Endothelial cell of hepatic sinusoid (primary cell): Measurements from ENCODE around the gene ZNF445.
"Not testable (repeated sequence)": the region's sequence is repeated elsewhere in the genome, so short reads cannot be mapped to it uniquely, and the experiment has no call there.

Experiments used
- in situ Hi-C: cut with HindIII; loops from 2 replicates; pipeline ENCODE4 v1.10.0; 2017; ENCODE audit warnings: low sequenced_read_pairs

The ZNF445 gene

DNA sequence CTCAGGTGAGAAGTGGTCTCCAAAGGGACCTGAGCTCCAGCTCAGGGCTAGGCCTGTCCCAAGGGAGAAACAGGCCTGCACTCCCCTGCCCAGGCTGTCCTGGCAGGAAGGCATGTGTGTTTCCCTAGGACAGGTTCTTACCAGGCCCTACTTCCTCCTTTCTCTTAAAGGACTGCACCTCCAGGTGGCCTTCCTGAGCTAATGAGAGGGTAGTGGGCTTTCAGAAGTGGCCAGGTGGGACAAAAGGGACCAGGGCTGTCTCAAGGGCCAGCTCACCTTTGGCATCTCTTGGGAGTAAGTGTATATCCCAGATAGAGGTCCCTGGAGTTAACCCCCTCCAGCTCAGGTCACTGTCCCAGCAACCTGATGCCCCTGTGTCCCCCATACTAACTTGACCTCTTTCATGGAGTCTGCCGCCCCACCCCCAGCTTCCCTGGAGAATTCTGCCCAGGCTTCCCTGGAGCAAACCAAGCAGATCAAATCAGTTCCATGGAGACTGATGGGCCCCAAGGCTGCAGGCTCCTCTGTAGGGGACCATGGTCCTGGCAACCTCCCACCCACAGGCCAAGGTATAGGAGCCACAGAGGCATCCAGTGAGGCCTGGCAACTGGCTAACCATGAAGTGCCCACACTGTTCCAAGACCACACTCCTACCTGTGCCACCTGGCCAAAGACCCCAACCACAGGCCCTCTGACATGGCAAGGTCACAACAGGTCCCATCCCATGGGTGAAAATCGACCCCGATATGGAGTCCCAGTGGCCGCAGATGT is 67.6 kb downstream of the ZNF445 start:
- in situ Hi-C loops: no loop called here

DNA sequence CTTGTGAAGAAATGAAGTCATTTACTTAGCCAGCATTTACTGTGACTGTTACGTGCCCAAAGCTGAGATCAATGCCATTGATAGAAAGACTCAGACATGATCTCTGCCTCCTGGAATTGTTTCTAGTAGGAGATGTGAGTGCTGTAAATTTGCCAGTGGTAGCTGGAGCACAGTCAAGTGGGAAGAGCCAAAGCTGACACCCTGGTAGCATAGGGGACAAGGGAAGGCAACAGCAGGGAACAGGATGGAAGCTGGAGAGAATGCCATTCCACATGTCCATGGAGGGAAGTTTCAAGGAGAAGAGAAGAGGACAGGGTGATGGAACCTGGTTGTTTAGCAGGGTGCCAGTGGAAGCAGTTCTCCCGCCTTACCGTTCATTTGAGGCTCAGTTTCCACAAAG is 74.9 kb downstream of the ZNF445 start:
- in situ Hi-C loops: no loop called here

DNA sequence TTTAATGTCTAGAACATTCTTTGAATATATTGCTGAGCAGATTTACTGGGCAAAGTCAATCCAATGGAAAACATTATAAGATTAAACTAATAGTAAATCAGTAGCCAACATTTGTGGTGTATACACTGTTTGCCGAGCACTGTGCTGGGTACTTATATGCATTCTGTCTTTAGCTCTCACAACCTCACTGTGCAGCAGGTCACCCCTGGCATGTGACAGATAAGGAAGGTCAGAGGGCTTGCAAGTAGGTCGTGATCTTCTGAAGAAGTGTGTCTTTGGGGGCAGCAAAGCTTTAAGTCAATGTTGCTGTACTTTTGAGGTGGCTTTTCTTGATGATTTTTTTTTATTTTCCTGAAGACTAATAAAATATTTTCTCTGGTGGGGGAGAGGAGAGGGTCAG is 76.7 kb downstream of the ZNF445 start:
- in situ Hi-C loops: no loop called here

DNA sequence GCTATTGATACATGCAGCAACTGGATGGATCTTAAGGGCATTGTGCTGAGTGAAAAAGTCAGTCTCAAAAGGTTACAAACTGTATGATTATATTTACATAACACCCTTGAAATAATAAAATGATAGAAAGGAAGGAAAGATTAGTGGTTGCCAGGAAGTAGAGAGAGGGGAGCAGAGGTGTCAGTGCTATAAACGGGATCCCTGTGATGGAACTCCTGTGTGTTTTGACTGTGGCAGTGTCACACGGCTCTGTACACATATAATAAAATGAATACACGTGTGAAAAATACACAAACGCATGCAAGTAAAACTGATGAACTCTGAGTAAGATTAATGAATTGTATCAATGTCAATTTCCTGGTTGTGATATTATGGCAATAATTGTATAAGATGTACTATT is 78.6 kb downstream of the ZNF445 start:
- in situ Hi-C loops: no loop called here

DNA sequence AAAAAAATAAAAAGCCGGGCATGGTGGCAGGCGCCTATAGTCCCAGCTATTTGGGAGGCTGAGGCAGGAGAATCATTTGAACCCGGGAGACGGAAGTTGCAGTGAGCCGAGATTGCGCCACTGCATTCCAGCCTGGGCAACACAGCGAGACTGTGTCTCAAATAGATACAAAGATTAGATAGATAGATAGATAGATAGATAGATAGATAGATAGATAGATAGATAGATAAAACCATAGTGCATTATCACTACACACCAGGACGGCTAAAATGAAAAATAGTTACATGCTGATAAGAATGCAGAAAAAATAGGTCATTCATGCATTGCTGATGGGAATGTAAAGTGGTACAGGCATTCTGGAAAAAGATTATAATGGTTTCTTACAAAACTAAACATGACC is 79.2 kb downstream of the ZNF445 start:
- in situ Hi-C loops: not testable (repeated sequence)

DNA sequence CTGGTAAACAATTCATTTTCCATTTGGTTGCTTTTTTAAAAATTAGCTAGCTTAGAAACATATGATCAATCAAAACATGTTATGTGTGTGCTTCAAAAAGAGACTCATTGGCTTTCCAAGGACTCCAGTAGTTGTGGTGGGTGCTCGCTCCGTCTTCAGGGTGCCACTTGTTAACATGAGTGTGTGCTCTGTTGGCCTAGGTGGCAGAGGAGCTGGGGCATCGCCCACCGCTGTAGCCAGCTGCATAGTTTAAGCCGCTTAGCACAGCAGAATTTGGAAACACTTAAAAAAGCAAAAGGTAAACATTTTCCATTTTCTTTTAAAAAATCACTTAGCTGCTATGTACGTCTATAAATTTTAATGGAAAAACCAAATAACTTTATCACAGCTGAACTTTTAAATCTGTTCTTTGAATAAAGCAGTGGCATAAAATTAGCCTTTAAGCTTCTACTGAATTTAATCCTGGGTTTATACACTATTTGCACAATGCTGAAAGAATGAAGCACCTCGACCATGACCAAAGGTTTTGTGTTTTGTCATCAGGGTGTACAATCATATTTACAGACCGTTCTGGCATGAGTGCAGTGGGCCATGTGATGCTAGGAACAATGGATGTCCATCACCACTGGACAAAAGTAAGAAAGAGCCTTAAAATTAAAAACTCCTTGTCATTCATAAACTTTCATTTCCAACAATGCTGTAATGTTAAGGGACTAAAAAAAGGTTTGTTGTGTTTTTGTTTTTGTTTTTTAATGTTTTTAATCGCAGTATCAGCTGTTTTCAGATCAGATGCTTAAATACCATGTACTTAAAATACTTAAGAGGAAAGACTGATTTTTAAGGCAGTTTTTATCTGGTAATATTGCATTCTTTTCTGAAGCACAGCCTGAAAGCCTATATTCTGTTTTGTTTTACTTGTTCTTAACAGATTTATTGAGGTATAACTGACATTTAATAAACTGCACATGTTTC is 81.0 kb downstream of the ZNF445 start:
- in situ Hi-C loops: no loop called here

DNA sequence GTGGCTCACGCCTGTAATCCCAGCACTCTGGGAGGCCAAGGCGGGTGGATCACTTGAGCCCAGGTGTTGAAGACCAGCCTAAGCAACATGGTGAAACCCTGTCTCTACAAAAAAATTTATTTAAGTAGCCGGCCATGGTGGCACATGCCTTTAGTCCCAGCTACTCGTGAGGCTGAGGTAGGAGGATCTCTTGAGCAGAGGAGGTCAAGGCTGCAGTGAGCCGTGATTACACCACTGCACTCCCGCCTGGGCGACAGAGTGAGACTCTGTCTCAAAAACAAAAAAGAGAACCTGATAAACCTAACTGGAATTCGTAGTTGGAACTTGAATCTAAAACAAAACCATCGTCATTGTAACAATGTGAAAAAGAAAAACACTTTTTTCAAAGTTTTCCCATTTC is 81.8 kb downstream of the ZNF445 start:
- in situ Hi-C loops: no loop called here

DNA sequence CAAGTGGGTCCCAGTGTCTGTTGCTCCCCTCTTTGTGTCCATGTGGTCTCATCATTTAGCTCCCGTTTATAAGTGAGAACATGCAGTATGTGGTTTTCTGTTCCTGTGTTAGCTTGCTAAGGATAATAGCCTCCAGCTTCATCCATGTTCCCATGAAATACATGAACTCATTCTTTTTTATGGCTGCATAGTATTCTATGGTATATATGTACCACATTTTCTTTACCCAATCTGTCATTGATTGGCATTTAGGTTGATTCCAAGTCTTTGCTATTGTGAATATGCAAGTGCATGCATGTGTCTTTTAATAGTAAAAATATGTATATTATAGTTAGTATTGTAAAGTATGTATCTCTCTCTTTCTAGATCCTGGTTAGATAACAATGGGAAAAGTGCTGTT is 85.0 kb downstream of the ZNF445 start:
- in situ Hi-C loops: no loop called here

DNA sequence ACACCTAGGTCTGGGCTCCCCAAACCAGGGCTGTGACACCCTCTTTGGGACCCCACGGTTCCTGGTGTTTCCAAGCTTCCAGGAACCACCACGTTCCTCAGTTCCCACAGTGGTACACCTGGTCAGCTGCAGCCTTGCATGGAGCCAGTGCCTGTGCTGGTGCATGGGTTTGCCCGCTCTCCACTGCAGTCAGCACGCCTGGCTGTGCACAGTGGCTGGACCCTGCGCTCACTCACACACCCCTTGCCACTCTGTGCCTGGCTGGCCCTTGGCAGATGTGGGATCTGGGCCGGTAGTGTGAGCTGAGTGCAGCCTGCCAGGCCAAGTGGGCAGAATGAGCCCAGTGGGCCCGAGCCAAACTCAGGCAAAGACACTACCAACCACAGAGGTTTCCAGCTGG is 90.1 kb downstream of the ZNF445 start:
- in situ Hi-C loops: no loop called here
